DMS53 (cell line): Measurements from ENCODE around the gene DPP4.

ENCODE experiments used
- DNase-seq: peaks from one replicate; lab custom pipeline; 2025; lab: John Stamatoyannopoulos, UW

DPP4 gene

GRCh38 chr2:162073888-162074631 lies at the start of gene DPP4:
Gene DPP4, minus strand, starts transcription at chr2:162074215. Its CDS starts 234 bp downstream, at chr2:162073981.
- peak; percentile 88 for DNase-seq

GRCh38 chr2:162118166-162119031 lies 44.4 kb upstream of the DPP4 start:
- DNase-seq = no peak

- DNase-seq = no peak
Observed at GRCh38 chr2:162116352-162116751, 42.3 kb upstream of the DPP4 start.

- no peak for DNase-seq
Observed at GRCh38 chr2:162115076-162115475, 41.1 kb upstream of the DPP4 start.

GRCh38 chr2:162114271-162114670 lies 40.3 kb upstream of the DPP4 start:
- DNase-seq = no peak

GRCh38 chr2:162113776-162114168 lies 39.8 kb upstream of the DPP4 start:
- DNase-seq = no peak

GRCh38 chr2:162113088-162113775 lies 39.2 kb upstream of the DPP4 start:
- DNase-seq = no peak

GRCh38 chr2:162111958-162112850 lies 38.2 kb upstream of the DPP4 start:
- DNase-seq = peak; percentile 36

GRCh38 chr2:162107361-162107901 lies 33.4 kb upstream of the DPP4 start:
- DNase-seq = peak; percentile 19

- no peak for DNase-seq
Observed at GRCh38 chr2:162106746-162107145, 32.7 kb upstream of the DPP4 start.

GRCh38 chr2:162106146-162106551 lies 32.1 kb upstream of the DPP4 start:
- DNase-seq = no peak

GRCh38 chr2:162103443-162104009 lies 29.5 kb upstream of the DPP4 start:
- DNase-seq = peak; percentile 79

- DNase-seq = no peak
Observed at GRCh38 chr2:162100579-162100978, 26.6 kb upstream of the DPP4 start.

- DNase-seq = no peak
Observed at GRCh38 chr2:162099836-162100235, 25.8 kb upstream of the DPP4 start.

- peak; percentile 31 for DNase-seq
Observed at GRCh38 chr2:162092658-162093556, 18.9 kb upstream of the DPP4 start.

GRCh38 chr2:162092008-162092390 lies 18.0 kb upstream of the DPP4 start:
- no peak for DNase-seq

- DNase-seq = peak; percentile 97
Observed at GRCh38 chr2:162091325-162092007, 17.5 kb upstream of the DPP4 start.

- peak; percentile 78 for DNase-seq
Observed at GRCh38 chr2:162090109-162090508, 16.1 kb upstream of the DPP4 start.

- DNase-seq = no peak
Observed at GRCh38 chr2:162086904-162087303, 12.9 kb upstream of the DPP4 start.
